Esophagus muscularis mucosa (tissue), 4 donors: ENCODE results near the gene FKBP1A.

ENCODE experiments used
- EP300 ChIP-seq: sonication (generic); formaldehyde crosslinking; IDR thresholded peaks from one replicate; pipeline ENCODE4 v1.6.1; 2017; ENCODE audit warnings: antibody characterized with exemption
- POLR2A ChIP-seq: fragments of 450-650 bp; IDR thresholded peaks from one replicate; pipeline ENCODE4 v1.6.1; 2017; ENCODE audit warnings: antibody characterized with exemption, moderate library complexity, mild to moderate bottlenecking, low read depth
- POLR2AphosphoS5 ChIP-seq, 2 donors: sonication (generic); formaldehyde crosslinking; IDR thresholded peaks; one replicate each; pipeline ENCODE4 v1.6.1; 2017; ENCODE audit warnings: antibody characterized with exemption in 2 of 2
- TF ChIP-seq, protein P1 (sequence below), 3 experiments: fragments of 200-600 bp in 2 of 3; fragments of 450-650 bp in 1 of 3; sonication (generic) in 2 of 3; IDR thresholded peaks; one replicate each; pipeline ENCODE4 v1.5.1; 2017 to 2019; ENCODE audit warnings: antibody characterized with exemption in 3 of 3, mild to moderate bottlenecking in 2 of 3, moderate library complexity in 1 of 3

DNA sequence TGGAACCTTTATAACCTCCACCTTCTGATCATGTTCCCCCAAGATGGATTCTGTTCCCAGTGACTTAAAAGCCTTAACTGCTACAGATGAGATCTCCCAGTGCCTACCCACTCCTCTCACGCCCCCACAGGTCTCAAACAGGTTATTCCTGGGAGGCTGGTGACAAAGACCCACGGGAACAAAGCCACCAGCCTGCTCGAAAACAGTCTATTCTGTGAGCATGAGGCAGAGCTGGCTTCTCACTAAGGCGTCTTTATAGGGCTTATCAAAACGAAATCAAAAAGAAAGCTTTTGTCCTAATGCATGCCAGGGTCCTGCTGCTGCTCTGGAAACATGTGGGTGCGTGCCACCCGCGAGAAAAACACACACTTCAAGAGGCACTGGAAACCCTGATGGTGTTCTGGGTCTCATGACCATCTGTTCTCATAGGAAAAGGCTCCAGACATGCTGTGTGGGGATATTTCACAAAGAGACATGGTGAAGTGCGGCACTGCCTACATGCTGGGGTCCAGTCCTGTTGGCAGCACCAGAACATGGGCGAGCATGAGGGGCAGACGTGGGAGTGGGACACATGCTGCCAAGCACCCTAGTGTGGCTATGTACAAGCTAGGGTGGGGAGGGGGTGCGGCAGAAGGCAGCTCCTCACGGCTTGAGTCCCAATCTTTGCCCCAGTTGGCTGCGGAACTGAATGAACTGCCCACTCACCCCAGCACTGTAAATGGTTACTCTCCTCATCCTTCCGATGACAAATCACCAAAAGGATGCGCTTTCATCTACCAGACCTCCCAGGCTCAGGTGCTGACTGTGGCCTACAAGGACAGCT, 2.1 kb downstream of the FKBP1A start:
- no peak for TF ChIP-seq EP300
- TF ChIP-seq, protein P1, sequence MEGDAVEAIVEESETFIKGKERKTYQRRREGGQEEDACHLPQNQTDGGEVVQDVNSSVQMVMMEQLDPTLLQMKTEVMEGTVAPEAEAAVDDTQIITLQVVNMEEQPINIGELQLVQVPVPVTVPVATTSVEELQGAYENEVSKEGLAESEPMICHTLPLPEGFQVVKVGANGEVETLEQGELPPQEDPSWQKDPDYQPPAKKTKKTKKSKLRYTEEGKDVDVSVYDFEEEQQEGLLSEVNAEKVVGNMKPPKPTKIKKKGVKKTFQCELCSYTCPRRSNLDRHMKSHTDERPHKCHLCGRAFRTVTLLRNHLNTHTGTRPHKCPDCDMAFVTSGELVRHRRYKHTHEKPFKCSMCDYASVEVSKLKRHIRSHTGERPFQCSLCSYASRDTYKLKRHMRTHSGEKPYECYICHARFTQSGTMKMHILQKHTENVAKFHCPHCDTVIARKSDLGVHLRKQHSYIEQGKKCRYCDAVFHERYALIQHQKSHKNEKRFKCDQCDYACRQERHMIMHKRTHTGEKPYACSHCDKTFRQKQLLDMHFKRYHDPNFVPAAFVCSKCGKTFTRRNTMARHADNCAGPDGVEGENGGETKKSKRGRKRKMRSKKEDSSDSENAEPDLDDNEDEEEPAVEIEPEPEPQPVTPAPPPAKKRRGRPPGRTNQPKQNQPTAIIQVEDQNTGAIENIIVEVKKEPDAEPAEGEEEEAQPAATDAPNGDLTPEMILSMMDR (IDR thresholded peaks at IDR 0.05), result no peak
- TF ChIP-seq POLR2A, result no peak
- no peak for TF ChIP-seq POLR2AphosphoS5 (IDR thresholded peaks at IDR 0.05)
